WTC11 (cell line): Measurements from ENCODE around the gene DRP2. TPM values are rescaled to one million over a fixed set of nuclear protein-coding genes. Genes with fewer than 3 reads are reported as not detected.

Experiments
- ATAC-seq: fragments of 200-7000 bp; cut with Tn5 transposase; 2 replicates; pipeline ENCODE4 v1.10.0; 2021; ENCODE audit warnings: mild to moderate bottlenecking, moderate library complexity
- CTCF ChIA-PET: fragments of 300-600 bp; sonication (Branson Sonifier 250); formaldehyde crosslinking; loops from one replicate; lab custom pipeline; 2021; ENCODE audit warnings: antibody characterized with exemption; lab: Charles Lee
- POLR2A ChIA-PET: fragments of 350-600 bp; sonication (Branson Sonifier 250); formaldehyde crosslinking; loops from one replicate; lab custom pipeline; 2021; ENCODE audit warnings: antibody characterized with exemption; lab: Charles Lee
- DNase-seq: peaks from one replicate; pipeline ENCODE4 v3.0.0; 2021; ENCODE audit warnings: low spot score
- H3K27ac Mint-ChIP-seq: 2 replicates; pipeline ENCODE4 v1.8.0; 2021; ENCODE audit warnings: mixed read lengths
- H3K27me3 Mint-ChIP-seq: 2 replicates; pipeline ENCODE4 v1.8.0; 2021; ENCODE audit warnings: low read depth, mild to moderate bottlenecking, moderate library complexity, mixed read lengths
- H3K36me3 Mint-ChIP-seq: 2 replicates; pipeline ENCODE4 v1.8.0; 2021; ENCODE audit warnings: mixed read lengths
- H3K4me1 Mint-ChIP-seq: 2 replicates; pipeline ENCODE4 v1.8.0; 2022; ENCODE audit warnings: mixed read lengths
- H3K4me3 Mint-ChIP-seq: 2 replicates; pipeline ENCODE4 v1.8.0; 2021; ENCODE audit warnings: mild to moderate bottlenecking, moderate library complexity, mixed read lengths
- H3K9me3 Mint-ChIP-seq: 2 replicates; pipeline ENCODE4 v1.8.0; 2021; ENCODE audit warnings: mixed read lengths
- ATF2 ChIP-seq: sonication (generic); formaldehyde crosslinking; IDR thresholded peaks from 2 replicates; pipeline ENCODE4 v1.8.1; 2022; ENCODE audit warnings: low read depth, missing genetic modification reagents, borderline replicate concordance
- ATF3 ChIP-seq: sonication (generic); formaldehyde crosslinking; conservative IDR thresholded peaks from 2 replicates; pipeline ENCODE4 v1.8.1; 2022; ENCODE audit warnings: mild to moderate bottlenecking, missing genetic modification reagents
- FOXJ3 ChIP-seq: sonication (generic); formaldehyde crosslinking; IDR thresholded peaks from 2 replicates; pipeline ENCODE4 v1.9.0; 2021; ENCODE audit warnings: missing genetic modification reagents, mild to moderate bottlenecking, borderline replicate concordance
- GRHL2 ChIP-seq: fragments of 250-450 bp; sonication (Bioruptor Pico); IDR thresholded peaks from 2 replicates; pipeline ENCODE4 v1.8.0; 2022; ENCODE audit warnings: mild to moderate bottlenecking, moderate library complexity; ENCODE audit not compliant: insufficient replicate concordance, severe bottlenecking
- GTF2I ChIP-seq: fragments of 250-450 bp; sonication (Bioruptor Pico); conservative IDR thresholded peaks from 2 replicates; pipeline ENCODE4 v1.4.0; 2021; ENCODE audit warnings: mild to moderate bottlenecking
- IRF1 ChIP-seq: sonication (generic); formaldehyde crosslinking; IDR thresholded peaks from 2 replicates; pipeline ENCODE4 v1.8.0; 2023; ENCODE audit warnings: missing genetic modification reagents
- KAT7 ChIP-seq: sonication (generic); formaldehyde crosslinking; IDR thresholded peaks from 2 replicates; pipeline ENCODE4 v1.8.1; 2023; ENCODE audit warnings: missing genetic modification reagents, mild to moderate bottlenecking, borderline replicate concordance
- MAX ChIP-seq: sonication (generic); formaldehyde crosslinking; IDR thresholded peaks from 2 replicates; pipeline ENCODE4 v1.8.0; 2022; ENCODE audit warnings: mild to moderate bottlenecking, missing genetic modification reagents
- NFE2L1 ChIP-seq: sonication (generic); formaldehyde crosslinking; IDR thresholded peaks from 2 replicates; pipeline ENCODE4 v1.8.1; 2023; ENCODE audit warnings: missing genetic modification reagents
- NR3C1 ChIP-seq: sonication (generic); formaldehyde crosslinking; conservative IDR thresholded peaks from 2 replicates; pipeline ENCODE4 v1.8.1; 2023; ENCODE audit warnings: low read depth, mild to moderate bottlenecking, missing genetic modification reagents
- PREB ChIP-seq: sonication (generic); formaldehyde crosslinking; IDR thresholded peaks from 2 replicates; pipeline ENCODE4 v1.8.1; 2022; ENCODE audit warnings: mild to moderate bottlenecking, missing genetic modification reagents, moderate library complexity, borderline replicate concordance
- PRRX2 ChIP-seq: fragments of 250-450 bp; sonication (Bioruptor Pico); IDR thresholded peaks from 2 replicates; pipeline ENCODE4 v1.8.0; 2021; ENCODE audit warnings: mild to moderate bottlenecking
- STAT6 ChIP-seq: sonication (generic); formaldehyde crosslinking; conservative IDR thresholded peaks from 2 replicates; pipeline ENCODE4 v1.8.1; 2023; ENCODE audit warnings: mild to moderate bottlenecking, low read depth, missing genetic modification reagents, moderate library complexity
- TEAD4 ChIP-seq: sonication (generic); formaldehyde crosslinking; IDR thresholded peaks from 2 replicates; pipeline ENCODE4 v1.8.0; 2022; ENCODE audit warnings: mild to moderate bottlenecking, missing genetic modification reagents
- TP53 ChIP-seq: sonication (generic); formaldehyde crosslinking; IDR thresholded peaks from 2 replicates; pipeline ENCODE4 v1.8.1; 2023; ENCODE audit warnings: mild to moderate bottlenecking, missing genetic modification reagents
- USF2 ChIP-seq: sonication (generic); formaldehyde crosslinking; IDR thresholded peaks from 2 replicates; pipeline ENCODE4 v1.8.1; 2023; ENCODE audit warnings: mild to moderate bottlenecking, missing genetic modification reagents, moderate library complexity
- ZBTB21 ChIP-seq: sonication (generic); formaldehyde crosslinking; IDR thresholded peaks from 2 replicates; pipeline ENCODE4 v1.8.1; 2023; ENCODE audit warnings: mild to moderate bottlenecking, missing genetic modification reagents, borderline replicate concordance
- ZMAT4 ChIP-seq: fragments of 250-450 bp; sonication (Bioruptor Pico); IDR thresholded peaks from 2 replicates; pipeline ENCODE4 v1.9.0; 2021; ENCODE audit warnings: mild to moderate bottlenecking
- ZNF396 ChIP-seq: fragments of 250-450 bp; sonication (Bioruptor Pico); IDR thresholded peaks from 2 replicates; pipeline ENCODE4 v1.8.0; 2021; ENCODE audit warnings: mild to moderate bottlenecking, moderate library complexity, borderline replicate concordance
- ZSCAN18 ChIP-seq: fragments of 250-450 bp; sonication (Bioruptor Pico); IDR thresholded peaks from 2 replicates; pipeline ENCODE4 v2.1.2; 2022; ENCODE audit warnings: mild to moderate bottlenecking, moderate library complexity
- total RNA-seq: library from RNA; stranded (reverse); gene quantifications from 3 replicates; pipeline ENCODE4 v1.2.3, GENCODE V29; 2021

Gene DRP2
- total RNA-seq, 1 experiment from 2014 or later, result 0.52 TPM

- TF ChIP-seq PREB (CRISPR knock-in tag) (no peak), FOXJ3 (no peak), ZNF396 (CRISPR knock-in tag) (no peak)
Measured at GRCh38 chrX:101220662-101221260, 1.2 kb downstream of the DRP2 start (continued).

GRCh38 chrX:101223226-101223625 is 3.6 kb downstream of the DRP2 start:
- no peaks in the 10 kb centered on the region for H3K27me3 Mint-ChIP-seq
- ATAC-seq, result no peak
- H3K4me1 Mint-ChIP-seq, result peaks cover 8% of the 10 kb centered on the region
- DNase-seq, result no peak
- TF ChIP-seq STAT6 (CRISPR knock-in tag), result no peak
- no peak for TF ChIP-seq IRF1 (CRISPR knock-in tag)
- TF ChIP-seq ATF3 (CRISPR knock-in tag), result no peak
- no peak for TF ChIP-seq ZSCAN18 (CRISPR knock-in tag)
- no peak for TF ChIP-seq USF2 (CRISPR knock-in tag)
- no peak for TF ChIP-seq GRHL2
- TF ChIP-seq MAX, result no peak
- TF ChIP-seq ATF2 (CRISPR knock-in tag), result no peak
- no peak for TF ChIP-seq TP53 (CRISPR knock-in tag)
- no peak for TF ChIP-seq KAT7
- TF ChIP-seq ZMAT4 (CRISPR knock-in tag), result no peak
- no peak for TF ChIP-seq NFE2L1 (CRISPR knock-in tag)
- no peak for TF ChIP-seq TEAD4 (CRISPR knock-in tag)
- TF ChIP-seq PRRX2 (CRISPR knock-in tag), result no peak
- TF ChIP-seq ZBTB21, result no peak
- no peak for TF ChIP-seq NR3C1 (CRISPR knock-in tag)
- TF ChIP-seq GTF2I (CRISPR knock-in tag), result no peak
- H3K27ac Mint-ChIP-seq, result no peak overlapping the region
- ChIA-PET POLR2A (no interaction called here), CTCF (no interaction called here)
- H3K36me3 Mint-ChIP-seq, result no peaks in the 10 kb centered on the region
- no peak overlapping the region for H3K4me3 Mint-ChIP-seq
- H3K9me3 Mint-ChIP-seq, result no peaks in the 10 kb centered on the region
